K562 (cell line): Measurements from ENCODE around the gene MLIP. TPM values are rescaled to one million over a fixed set of nuclear protein-coding genes. Genes with fewer than 3 reads are reported as not detected.

Source experiments
- BMI1 ChIP-seq: fragments of 150-350 bp; IDR thresholded peaks from 2 replicates; pipeline ENCODE4 v1.6.1; 2014; ENCODE audit warnings: low read length
- CC2D1A ChIP-seq: fragments of 450-650 bp; IDR thresholded peaks from 2 replicates; pipeline ENCODE4 v1.6.1; 2017; ENCODE audit warnings: mild to moderate bottlenecking
- CHD7 ChIP-seq: fragments of 200-600 bp; sonication (generic); IDR thresholded peaks from one replicate; pipeline ENCODE4 v1.6.1; 2012; ENCODE audit warnings: mild to moderate bottlenecking, low read depth, low read length, inconsistent platforms
- DACH1 ChIP-seq: fragments of 450-650 bp; IDR thresholded peaks from 2 replicates; pipeline ENCODE4 v1.6.1; 2018; ENCODE audit not compliant: partially characterized antibody
- EGR1 ChIP-seq: fragments of 450-650 bp; conservative IDR thresholded peaks from 2 replicates; pipeline ENCODE4 v1.6.1; 2017; ENCODE audit warnings: mild to moderate bottlenecking
- HOMEZ ChIP-seq: fragments of 250-450 bp; sonication (Bioruptor Pico); IDR thresholded peaks from 2 replicates; pipeline ENCODE4 v1.4.0; 2020; ENCODE audit warnings: mild to moderate bottlenecking, moderate library complexity
- PHF8 ChIP-seq: fragments of 200-600 bp; sonication (generic); IDR thresholded peaks from 2 replicates; pipeline ENCODE4 v1.6.1; 2012; ENCODE audit warnings: mixed run types, mild to moderate bottlenecking, inconsistent platforms, low read length, moderate library complexity, borderline replicate concordance
- ZBTB17 ChIP-seq: fragments of 450-650 bp; formaldehyde crosslinking; IDR thresholded peaks from 2 replicates; pipeline ENCODE4 v1.4.0; 2020; ENCODE audit warnings: mild to moderate bottlenecking
- ZNF354B ChIP-seq: fragments of 250-450 bp; sonication (Bioruptor Pico); IDR thresholded peaks from 2 replicates; pipeline ENCODE4 v1.4.0; 2020
- ZNF780A ChIP-seq: fragments of 250-450 bp; sonication (Bioruptor Pico); IDR thresholded peaks from 2 replicates; pipeline ENCODE4 v1.5.0; 2021; ENCODE audit warnings: mild to moderate bottlenecking
- polyA plus RNA-seq, 8 experiments: library from polyadenylated mRNA; depleted of rRNA in 4 of 8; stranded (reverse) in 5 of 8; unstranded in 3 of 8; fragments of >200 nt; fragmentation: Nextera tagmentation in 2 of 8; fragmentation: Illumina TruSeq in 1 of 8; extraction: Ambion mirVana in 2 of 8; extraction: Trizol in 1 of 8; gene quantifications; 2 replicates each; pipeline versions ENCODE4 v1.2.1 to v1.2.3, GENCODE V29; 2011 to 2014; ENCODE audit warnings: inconsistent platforms in 1 of 8, missing spikeins in 1 of 8
- total RNA-seq, 7 experiments: library from RNA; depleted of rRNA in 6 of 7; stranded (reverse); fragments of >200 nt in 6 of 7; fragmentation: Illumina TruSeq in 2 of 7; extraction: Trizol in 2 of 7; gene quantifications; 2 replicates each; pipeline versions ENCODE4 v1.2.1 to v1.2.3, GENCODE V29; 2011 to 2021; ENCODE audit warnings: low replicate concordance in 1 of 7

The MLIP gene
- total and polyA plus RNA-seq, 9 of the 15 experiments (the other 6 are each of a cell fraction or from before 2014, with no cell fraction given) = not detected

- TF ChIP-seq CHD7 = no peak
- TF ChIP-seq ZNF780A (CRISPR knock-in tag) = no peak
- no peak for TF ChIP-seq DACH1
- TF ChIP-seq PHF8 = no peak
- no peak for TF ChIP-seq BMI1
- TF ChIP-seq CC2D1A = no peak
- no peak for TF ChIP-seq HOMEZ (CRISPR knock-in tag)
- no peak for TF ChIP-seq EGR1
- no peak for TF ChIP-seq ZBTB17
- TF ChIP-seq ZNF354B = no peak
These were observed 144.6 kb downstream of the MLIP start (continued) for GRCh38 chr6:54255886-54256285.
